Suprapubic skin (tissue), 3 donors: Measurements from ENCODE around the gene RAB3C.

Experiments
- EP300 ChIP-seq: sonication (generic); formaldehyde crosslinking; IDR thresholded peaks from one replicate; pipeline ENCODE4 v1.6.1; 2017; ENCODE audit warnings: antibody characterized with exemption
- POLR2A ChIP-seq, 2 donors: fragments of 450-650 bp; IDR thresholded peaks; one replicate each; pipeline ENCODE4 v1.6.1; 2017; ENCODE audit warnings: antibody characterized with exemption in 2 of 2, mild to moderate bottlenecking in 2 of 2, moderate library complexity in 2 of 2
- TF ChIP-seq, protein P1 (sequence below), 2 donors: fragments of 200-600 bp in 1 of 2; fragments of 450-650 bp in 1 of 2; sonication (generic) in 1 of 2; IDR thresholded peaks; one replicate each; pipeline ENCODE4 v1.5.1; 2016 to 2019; ENCODE audit warnings: antibody characterized with exemption in 2 of 2, mild to moderate bottlenecking in 1 of 2, moderate library complexity in 1 of 2

DNA sequence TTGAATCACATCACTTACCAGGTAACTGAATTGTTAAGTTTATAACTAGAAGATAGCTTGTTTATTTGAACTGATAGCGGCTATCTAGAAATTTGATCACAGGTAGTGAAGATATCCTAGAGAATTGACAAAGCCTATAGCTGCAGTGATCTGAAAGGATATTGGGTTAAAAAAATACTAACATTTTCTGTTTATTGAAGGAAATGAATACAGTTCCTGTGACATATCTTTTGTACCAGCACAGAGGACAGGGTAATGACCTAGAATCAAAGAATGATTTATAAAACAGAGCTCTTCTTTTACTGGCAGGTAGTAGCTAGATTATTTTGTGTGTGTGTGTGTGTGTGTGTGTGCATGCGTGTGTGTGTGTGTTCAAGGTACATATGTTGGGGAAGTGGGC lies 94.8 kb downstream of the RAB3C start:
- TF ChIP-seq, protein P1, sequence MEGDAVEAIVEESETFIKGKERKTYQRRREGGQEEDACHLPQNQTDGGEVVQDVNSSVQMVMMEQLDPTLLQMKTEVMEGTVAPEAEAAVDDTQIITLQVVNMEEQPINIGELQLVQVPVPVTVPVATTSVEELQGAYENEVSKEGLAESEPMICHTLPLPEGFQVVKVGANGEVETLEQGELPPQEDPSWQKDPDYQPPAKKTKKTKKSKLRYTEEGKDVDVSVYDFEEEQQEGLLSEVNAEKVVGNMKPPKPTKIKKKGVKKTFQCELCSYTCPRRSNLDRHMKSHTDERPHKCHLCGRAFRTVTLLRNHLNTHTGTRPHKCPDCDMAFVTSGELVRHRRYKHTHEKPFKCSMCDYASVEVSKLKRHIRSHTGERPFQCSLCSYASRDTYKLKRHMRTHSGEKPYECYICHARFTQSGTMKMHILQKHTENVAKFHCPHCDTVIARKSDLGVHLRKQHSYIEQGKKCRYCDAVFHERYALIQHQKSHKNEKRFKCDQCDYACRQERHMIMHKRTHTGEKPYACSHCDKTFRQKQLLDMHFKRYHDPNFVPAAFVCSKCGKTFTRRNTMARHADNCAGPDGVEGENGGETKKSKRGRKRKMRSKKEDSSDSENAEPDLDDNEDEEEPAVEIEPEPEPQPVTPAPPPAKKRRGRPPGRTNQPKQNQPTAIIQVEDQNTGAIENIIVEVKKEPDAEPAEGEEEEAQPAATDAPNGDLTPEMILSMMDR (IDR thresholded peaks at IDR 0.05), result no peak
- TF ChIP-seq EP300 (no peak), POLR2A (IDR thresholded peaks at IDR 0.05) (no peak)
